HEK293 (cell line): Measurements from ENCODE around the gene NUP58.

ENCODE experiments used
- CTCF ChIP-seq: fragments of 450-650 bp; formaldehyde crosslinking; IDR thresholded peaks from 2 replicates; pipeline ENCODE4 v1.5.1; 2016; ENCODE audit warnings: missing biosample characterization, missing genetic modification characterization
- ZBTB1 ChIP-seq: fragments of 450-650 bp; formaldehyde crosslinking; IDR thresholded peaks from 2 replicates; pipeline ENCODE4 v1.5.1; 2016; ENCODE audit warnings: missing biosample characterization, missing genetic modification characterization
- ZNF138 ChIP-seq: fragments of 450-650 bp; formaldehyde crosslinking; IDR thresholded peaks from 2 replicates; pipeline ENCODE4 v1.5.1; 2016; ENCODE audit warnings: missing biosample characterization, missing genetic modification characterization, borderline replicate concordance
- ZNF350 ChIP-seq: fragments of 450-650 bp; formaldehyde crosslinking; IDR thresholded peaks from 2 replicates; pipeline ENCODE4 v1.5.0; 2017; ENCODE audit warnings: missing biosample characterization, mild to moderate bottlenecking, missing genetic modification characterization
- ZNF560 ChIP-seq: fragments of 450-650 bp; formaldehyde crosslinking; IDR thresholded peaks from 2 replicates; pipeline ENCODE4 v1.5.1; 2017; ENCODE audit warnings: missing biosample characterization, missing genetic modification characterization, borderline replicate concordance

- TF ChIP-seq ZNF138 (tag by site-specific recombination) (no peak), CTCF (tag by site-specific recombination) (peak; percentile 94), ZNF350 (tag by site-specific recombination) (no peak), ZBTB1 (tag by site-specific recombination) (no peak), ZNF560 (tag by site-specific recombination) (no peak)
Observed at GRCh38 chr13:25286969-25287961, 14.2 kb upstream of the NUP58 start, which contains the start of gene MTMR6.
